Right renal pelvis (tissue), 4 donors: ENCODE measurements around the gene UGT2A2. TPM values are rescaled to one million over a fixed set of nuclear protein-coding genes. Genes with fewer than 3 reads are reported as not detected.
A peak's percentile ranks its signal among the peaks of the same experiment; 100 is the strongest.
"Not testable (repeated sequence)": the region's sequence is repeated elsewhere in the genome, so short reads cannot be mapped to it uniquely, and the experiment has no call there.

Experiments
- DNase-seq, 4 donors: peaks; one replicate each; pipeline ENCODE4 v3.0.0-alpha.2; 2013; ENCODE audit warnings: low read depth in 4 of 4, low spot score in 3 of 4, missing footprints in 1 of 4
- polyA plus RNA-seq, 4 donors: library from polyadenylated mRNA; unstranded; fragments of 120-200 nt; gene quantifications; one replicate each; pipeline ENCODE4 v1.2.1, GENCODE V29; 2013; ENCODE audit not compliant: insufficient read length in 4 of 4

UGT2A2 gene
- polyA plus RNA-seq: not detected

DNA sequence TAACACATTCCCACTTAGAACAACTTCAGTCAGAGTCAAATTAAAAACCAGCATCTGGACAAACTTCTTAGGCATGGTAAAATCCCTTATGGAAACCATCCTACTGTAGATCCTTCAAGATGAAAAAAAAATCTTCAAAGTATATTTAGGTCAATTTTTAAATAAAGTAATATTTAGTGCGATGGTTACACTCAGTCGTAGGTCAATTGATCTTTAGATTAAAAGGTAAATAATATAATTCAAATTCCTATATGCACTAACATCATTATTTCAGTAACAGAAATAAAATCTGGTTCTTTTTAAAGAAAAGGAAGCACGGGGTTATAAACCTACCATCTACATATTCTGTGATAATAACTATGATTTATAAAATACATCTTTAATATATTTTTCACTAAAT lies at the start of gene UGT2A2:
UGT2A2 (minus strand) TSS at position 101 of the 400 bp plus-strand sequence; CDS start at position 99, 2 bp downstream.
- no peak for DNase-seq

DNA sequence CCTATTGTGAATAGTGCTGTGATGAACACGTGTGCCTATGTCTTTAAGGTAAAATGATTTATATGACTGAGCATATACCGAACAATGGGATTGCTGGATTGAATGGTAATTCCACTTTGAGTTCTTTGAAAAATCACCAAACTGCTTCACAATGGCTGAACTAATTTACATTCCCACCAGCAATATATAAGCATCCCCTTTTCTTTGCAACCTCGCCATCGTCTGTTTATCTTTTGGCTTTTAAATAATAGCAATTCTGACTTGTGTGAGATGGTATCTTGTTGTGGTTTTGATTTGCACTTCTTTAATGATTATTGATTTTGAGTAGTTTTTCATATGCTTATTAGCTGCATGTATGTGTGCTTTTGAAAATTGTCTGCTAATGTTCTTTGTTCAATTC lies 45.4 kb upstream of the UGT2A2 start:
- DNase-seq: no peak

DNA sequence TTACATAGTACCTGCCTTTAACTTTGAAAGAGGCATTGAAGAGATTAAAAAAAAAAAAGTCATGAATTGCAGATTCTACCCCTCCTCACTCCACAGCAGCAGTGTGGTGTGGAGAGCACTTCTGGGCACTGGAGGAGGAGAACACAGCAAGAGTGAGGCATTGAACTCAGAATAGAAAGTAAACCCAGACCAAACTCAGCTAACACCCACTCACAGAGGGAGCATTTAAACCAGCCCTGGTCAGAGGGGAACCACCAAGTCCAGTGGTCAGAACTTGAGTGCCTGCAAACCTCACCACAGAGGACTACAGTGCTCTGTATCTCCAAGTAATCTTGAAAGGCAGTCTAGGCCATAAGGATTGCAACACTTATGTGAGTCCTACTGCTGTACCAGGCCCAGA lies 29.2 kb upstream of the UGT2A2 start:
- DNase-seq: no peak

DNA sequence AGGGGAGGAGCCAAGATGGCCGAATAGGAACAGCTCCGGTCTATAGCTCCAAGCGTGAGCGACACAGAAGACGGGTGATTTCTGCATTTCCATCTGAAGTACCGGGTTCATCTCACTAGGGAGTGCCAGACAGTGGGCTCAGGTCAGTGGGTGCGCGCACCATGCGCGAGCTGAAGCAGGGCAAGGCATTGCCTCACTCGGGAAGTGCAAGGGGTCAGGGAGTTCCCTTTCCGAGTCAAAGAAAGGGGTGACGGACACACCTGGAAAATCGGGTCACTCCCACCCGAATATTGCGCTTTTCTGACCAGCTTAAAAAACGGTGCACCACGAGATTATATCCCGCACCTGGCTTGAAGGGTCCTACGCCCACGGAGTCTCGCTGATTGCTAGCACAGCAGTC lies 24.6 kb upstream of the UGT2A2 start:
- not testable (repeated sequence) for DNase-seq

DNA sequence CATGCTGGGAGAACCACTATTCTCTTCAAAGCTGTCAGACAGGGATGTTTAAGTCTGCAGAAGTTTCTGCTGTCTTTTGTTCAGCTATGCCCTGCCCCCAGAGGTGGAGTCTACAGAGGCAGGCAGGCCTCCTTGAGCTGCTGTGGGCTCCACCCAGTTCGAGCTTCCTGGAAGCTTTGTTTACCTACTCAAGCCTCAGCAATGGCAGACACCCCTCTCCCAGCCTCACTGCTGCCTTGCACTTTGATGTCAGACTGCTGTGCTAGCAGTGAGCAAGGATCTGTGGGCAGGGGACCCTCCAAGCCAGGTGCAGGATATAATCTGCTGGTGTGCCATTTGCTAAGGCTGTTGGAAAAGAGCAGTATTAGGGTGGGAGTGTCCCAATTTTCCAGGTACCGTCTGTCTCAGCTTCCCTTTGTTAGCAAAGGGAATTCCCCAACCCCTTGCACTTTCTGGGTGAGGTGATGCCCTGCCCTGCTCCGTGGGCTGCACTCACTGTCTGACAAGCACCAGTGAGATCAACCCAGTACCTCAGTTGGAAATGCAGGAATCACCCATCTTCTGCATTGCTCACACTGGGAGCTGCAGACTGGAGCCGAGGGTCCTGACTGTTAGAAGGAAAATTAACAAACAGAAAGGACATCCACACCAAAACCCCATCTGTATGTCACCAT lies 21.8 kb upstream of the UGT2A2 start:
- DNase-seq: not testable (repeated sequence)

DNA sequence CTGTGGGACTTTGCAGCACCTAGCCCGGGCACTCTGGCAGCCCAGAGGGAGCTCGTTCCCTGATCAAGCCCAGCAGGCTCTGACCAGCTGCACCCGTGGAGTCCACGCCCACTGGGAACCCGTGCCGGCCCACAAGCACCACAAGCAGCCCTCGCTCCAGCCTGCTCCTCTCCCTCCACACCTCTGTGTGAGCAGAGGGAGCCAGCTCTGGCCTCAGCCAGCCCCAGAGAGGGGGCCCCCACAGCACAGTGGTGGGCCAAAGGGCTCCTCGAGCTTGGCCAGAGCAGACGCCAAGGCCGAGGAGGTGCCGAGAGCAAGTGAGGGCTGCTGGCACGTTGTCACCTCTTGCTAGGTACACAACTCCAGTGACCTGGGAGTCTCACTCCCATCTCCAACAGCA lies 18.7 kb upstream of the UGT2A2 start:
- no peak for DNase-seq

DNA sequence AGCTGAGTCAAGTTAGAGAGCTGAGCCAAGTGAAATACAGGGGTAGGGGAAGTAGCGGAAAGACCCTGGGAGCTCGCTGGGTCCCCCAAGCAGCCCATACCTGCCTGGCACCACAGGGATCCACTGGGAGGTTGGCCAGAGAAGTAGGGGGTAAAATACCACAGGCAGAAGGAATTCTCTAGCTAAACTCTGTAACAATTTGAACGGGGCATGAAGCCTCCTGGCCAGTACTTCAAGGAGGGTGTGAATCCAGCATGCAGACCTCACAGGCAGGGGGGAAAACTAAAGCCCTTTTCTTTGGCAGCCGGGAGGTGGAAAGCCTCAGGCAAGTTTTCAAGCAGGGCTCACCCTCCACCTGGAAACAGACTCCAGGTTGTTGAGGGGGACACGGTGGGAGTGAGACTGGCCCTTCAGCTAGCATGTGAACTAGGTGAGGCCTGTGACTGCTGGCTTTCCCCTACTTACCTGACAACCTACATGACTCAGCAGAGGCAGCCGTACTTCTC lies 17.3 kb upstream of the UGT2A2 start:
- DNase-seq: no peak

DNA sequence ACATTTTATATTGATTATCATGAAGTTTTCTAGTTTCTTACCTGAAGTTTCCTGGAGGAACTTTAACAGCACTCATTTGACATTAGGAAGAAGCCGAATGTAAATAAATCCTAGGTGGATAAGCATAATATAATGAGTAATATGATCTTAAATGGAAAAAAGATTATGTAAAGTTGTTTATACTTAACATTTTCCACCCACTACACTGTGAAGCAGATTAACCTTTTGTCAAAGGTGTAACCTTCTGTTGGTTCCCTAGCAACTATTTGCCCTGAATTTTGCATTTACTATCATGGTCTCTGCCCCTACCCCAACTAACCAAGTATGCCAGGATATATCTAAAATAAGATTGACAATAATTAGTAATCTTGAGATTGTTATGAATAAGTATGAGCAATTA lies 13.7 kb upstream of the UGT2A2 start, which contains the start of gene UGT2A1:
UGT2A1 (minus strand) TSS at position 101 of the 400 bp plus-strand sequence. CDS start 5,603 bp downstream, outside the sequence.
- DNase-seq: no peak

DNA sequence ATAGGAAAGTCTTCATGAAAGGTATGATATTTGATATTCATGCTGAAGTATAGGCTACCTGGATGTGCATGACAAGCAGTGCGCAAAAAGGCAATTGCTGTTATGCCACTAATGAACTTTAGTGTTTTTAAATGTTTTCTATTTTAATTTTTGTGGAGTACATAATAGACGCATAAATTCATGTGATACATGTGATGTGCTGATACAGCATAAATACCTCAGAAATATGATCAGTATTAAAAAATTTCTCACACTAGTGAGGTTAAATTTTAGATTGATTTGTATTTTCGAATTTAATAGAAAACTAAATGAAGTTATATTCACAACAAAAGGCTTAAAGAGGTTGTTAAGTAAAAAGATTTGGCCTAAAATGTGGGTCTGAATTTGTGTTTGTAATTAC lies 11.4 kb upstream of the UGT2A2 start:
- DNase-seq: no peak

DNA sequence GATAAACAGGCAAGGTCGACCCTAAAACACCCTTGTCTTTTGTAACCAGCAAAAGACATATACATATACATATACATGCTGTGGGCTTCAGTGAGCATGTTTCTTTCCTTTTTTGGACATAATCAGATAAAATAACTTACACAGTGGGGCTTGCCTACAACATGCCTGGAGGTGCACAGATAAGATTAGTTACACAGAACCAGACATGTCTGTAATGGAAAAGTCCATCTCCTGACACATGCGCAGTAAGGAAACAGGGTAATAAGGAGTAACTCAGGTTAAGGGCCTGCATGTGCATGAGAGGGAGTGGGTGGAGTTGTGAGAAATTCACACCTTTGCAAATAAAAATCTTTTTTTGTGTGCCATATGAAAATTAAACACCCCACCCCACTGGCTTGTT lies 10.2 kb upstream of the UGT2A2 start:
- no peak for DNase-seq

DNA sequence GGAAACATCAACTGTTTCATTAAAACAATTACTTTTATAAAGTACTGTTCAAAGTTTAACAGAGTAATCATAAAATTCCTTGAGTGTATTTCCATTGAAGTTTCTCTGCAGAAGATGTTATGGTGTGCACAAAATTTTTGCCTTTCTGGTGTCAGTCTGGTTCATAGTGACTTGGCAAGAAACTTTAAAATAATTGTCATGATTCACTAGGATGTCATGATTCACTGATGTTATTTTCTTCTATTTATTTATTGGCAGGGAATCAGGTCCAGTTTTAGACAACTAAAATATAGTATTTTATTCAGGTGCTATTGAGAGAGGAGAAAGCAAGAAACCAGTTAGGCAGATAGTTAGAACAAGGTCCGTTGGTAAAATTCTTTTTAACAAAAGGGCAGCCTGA lies 9.8 kb upstream of the UGT2A2 start:
- DNase-seq: no peak

DNA sequence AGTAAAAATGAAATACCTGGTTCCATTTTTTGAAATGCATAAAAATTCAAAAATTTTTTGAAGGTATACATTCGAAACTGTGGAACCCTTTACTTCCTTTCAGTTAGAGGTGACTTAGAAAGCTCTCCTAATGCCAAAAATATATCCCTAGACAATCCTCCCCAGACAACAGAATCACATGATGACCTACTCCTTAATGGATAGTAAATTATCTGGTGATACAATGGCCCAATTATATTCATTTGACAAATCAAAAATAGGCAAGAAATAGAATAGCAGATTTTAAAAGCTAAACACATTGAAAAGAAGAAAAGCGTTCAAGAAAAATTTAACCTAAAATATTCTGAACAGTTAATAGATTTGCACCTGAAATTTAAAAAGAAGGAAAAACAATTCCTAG lies 3.5 kb upstream of the UGT2A2 start:
- DNase-seq: no peak

DNA sequence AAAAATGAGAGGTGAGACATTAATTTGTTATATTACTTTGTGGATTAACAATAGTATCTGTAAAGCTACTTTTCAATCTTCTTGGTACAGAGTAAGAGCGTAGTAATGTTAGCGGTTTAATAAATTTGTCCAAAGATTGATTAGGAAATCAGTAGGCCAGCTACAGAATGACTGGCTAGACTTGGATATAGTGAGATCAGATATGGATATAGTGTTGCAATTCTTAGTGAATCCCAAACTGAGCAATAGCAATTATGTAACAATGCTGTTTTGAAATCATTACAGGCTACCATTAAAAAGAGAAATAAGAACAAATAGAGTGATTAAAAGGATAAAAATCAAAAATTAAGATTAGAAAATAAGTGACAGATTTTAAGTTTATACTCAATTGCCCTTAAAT lies 847 bp upstream of the UGT2A2 start:
- DNase-seq: no peak

DNA sequence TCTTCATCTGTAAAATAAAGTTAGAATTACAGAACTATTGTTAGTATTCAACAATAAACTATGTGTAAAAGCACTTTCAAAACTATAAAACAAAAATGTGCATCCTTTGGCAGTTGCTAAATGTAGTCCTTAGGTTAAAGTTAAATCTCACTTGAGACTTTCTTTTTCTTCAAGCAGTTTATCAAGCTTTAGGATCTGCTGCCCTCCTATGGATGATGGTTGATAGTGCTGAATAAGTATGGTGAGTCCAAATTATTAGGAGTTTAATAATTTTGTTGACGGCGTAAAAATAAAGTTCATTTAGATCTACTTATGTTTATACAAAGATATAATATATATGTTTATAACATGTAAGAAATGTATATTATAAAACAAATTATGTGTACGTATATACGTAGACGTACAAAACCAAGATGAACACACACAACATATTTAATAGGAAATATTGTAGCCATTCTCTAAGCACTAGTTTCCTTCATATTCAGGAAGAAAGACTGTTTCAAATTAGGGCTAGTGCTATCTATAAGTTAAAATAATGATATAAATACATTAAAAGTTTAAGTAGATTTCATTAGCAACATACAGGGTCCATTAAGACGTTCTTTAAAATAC lies 22.3 kb downstream of the UGT2A2 start:
- DNase-seq: peak; percentile 1 to 22 (median 14)

DNA sequence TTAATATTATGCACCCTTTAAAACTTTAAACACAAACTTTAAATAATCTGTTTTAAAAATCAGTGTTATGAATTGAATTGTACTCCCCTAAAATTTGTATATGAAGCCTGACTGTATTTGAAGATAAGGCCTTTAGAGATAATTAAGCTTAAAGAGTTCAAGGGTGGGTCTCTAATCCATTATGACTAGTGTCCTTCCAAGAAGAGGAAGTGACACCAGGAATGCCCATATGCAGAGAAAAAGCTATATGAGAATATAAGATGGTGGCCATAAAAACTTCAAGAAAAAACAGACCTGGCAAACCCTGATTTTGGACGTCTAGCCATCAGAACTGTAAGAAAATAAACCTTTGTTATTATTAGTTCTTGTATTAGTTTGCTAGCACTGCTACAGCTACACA lies 29.0 kb downstream of the UGT2A2 start:
- no peak for DNase-seq

DNA sequence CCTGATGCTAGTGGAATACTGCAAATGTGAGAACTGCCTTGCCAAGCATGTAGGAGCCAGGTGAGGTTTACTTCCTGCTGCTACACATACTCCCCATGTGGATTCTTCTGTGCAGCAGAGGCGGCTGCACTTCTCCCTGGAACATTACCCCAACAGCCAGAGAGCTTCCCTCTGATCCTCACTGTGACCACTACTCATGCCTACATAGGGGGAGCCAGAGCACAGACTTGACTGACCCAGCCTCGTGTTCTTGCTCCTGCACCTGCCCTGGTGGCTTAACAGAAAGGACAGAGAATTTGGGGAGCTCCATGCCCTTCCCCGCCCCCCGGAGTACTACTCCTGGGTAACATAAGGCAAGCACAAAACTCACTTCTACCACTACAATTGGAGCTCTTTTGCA lies 38.4 kb downstream of the UGT2A2 start:
- no peak for DNase-seq

DNA sequence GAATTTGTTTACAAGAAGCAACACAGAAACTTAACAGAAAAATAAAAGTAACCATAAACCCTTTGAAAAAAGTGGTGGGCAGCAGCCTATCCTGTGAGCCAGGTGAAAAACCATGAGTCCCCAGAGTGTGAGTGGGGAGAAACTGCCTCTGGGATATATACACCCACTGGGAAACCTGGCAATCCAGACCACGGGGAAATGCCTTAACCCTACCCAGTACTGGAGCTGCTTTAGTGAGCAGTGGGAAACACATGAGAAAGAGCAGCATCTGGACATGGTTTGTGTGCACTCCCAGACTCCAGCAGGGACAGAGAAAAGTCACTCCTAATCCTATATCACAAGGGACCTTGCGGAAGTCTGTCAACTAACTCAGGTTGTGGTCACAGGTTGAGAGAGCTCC lies 39.4 kb downstream of the UGT2A2 start:
- no peak for DNase-seq

DNA sequence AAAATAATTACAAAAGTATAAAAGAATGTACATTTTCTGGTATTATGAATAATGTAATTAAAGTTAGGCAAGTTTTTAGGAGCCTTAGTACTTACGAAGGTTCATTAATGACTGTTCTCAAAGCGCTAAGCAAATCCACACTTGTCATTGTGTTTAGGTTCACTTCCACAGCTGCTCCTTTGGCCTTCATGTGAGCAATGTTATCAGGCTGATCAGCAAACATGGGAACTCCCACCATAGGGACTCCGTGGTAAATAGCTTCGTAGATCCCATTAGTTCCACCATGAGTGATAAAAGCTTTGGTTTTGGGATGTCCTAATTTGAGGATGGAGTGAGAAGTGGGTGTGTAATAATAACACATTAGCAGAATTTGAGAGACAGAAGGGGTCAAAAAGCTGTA lies 45.1 kb downstream of the UGT2A2 start:
- no peak for DNase-seq

DNA sequence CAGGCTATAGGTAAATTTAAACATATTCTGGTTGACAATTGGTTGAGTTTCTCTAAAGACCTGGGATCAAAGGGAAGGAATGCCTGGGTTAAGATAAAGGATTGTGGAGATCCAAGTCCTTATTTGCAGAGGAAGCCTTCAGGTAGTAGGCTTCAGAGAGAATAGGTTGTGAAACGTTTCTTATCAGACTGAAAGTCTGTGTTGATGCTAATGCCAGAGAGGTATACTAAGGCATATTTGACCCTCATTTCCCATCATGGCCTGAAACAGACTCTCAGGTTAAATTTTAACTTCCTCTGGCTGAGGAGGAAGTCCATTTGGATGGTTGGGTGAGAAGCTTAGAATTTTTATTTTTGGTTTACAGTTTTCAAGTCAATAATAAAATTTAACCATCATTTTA lies 48.1 kb downstream of the UGT2A2 start:
- no peak for DNase-seq

DNA sequence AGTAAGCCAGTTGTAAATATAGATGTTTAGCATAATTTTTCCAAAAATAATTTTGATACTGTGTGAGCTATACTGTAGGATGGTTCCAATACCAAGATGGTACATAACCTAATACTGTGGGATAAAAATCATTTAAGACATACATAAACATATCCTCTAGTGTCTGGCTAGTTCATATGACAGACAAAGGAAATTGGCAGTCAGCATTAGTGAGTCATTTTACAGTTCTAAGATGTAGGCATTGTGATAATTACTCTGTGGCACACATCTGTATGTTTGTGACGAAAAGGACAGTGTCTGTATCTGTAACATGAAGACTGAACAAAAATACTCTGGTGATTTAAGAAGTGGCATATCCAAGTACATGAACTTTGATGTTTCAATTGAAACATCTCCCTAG lies 49.6 kb downstream of the UGT2A2 start:
- DNase-seq: no peak

DNA sequence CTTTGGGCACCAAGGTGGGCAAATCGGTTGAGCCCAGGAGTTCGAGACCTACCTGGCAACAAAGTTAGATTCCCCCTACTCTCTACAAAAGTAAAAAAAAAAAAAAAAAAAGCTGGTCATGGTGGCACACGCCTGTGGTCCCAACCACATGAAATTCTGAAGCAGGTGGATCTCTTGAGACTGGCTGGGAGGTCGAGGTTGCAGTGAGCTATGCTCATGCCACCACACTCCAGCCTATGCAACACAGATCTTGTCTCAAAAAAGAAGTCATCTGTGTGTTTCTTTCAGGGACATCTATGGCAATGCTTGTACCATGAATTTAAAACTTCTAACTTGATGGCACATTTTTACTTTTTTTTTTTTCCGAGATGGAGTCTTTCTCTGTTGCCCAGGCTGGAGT lies 55.3 kb downstream of the UGT2A2 start:
- no peak for DNase-seq

DNA sequence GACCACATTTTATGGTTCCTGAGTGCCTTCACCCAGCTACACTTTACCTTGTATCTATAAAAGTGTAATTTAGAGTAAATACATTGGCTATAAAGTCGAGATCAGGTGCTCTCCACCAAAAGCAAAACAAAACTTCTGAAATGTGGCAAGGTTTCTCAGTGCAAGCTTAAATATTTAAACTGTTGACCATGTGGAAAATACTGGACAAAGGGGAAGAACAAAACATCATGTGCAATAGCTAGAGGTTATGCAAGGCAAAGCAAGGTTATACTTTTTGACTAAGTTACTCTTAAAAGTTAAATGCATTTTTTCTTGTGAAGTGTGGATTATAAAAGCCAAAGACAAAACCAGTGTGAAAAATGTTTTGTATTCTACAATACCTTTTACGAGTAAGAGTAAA lies 55.9 kb downstream of the UGT2A2 start:
- DNase-seq: no peak
